Keratinocyte (primary cell): ENCODE results near the gene POP4.

Experiments
- CTCF ChIP-seq, 3 experiments: IDR thresholded peaks in 1 of 3; conservative IDR thresholded peaks in 1 of 3; optimal IDR thresholded peaks in 1 of 3; 2 replicates in 2 of 3; 3 replicates in 1 of 3; pipeline versions ENCODE3 to v1.5.1; 2011; ENCODE audit warnings: low read length in 3 of 3, mild to moderate bottlenecking in 3 of 3, moderate library complexity in 2 of 3, control low read depth in 1 of 3, inconsistent platforms in 1 of 3; ENCODE audit not compliant: insufficient read depth in 2 of 3; ENCODE audit errors: extremely low read depth in 1 of 3
- EZH2 ChIP-seq: IDR thresholded peaks from one replicate; pipeline ENCODE4 v1.6.1; 2012; ENCODE audit warnings: inconsistent platforms, mild to moderate bottlenecking, low read length, moderate library complexity

- no peak for TF ChIP-seq CTCF (optimal IDR thresholded peaks at IDR 0.05 in 1 of 3, IDR thresholded peaks at IDR 0.05 in 1 of 3, conservative IDR thresholded peaks at IDR 0.05 in 1 of 3; ENCODE audit: extremely low read depth in 1 of 3, insufficient read depth in 2 of 3, low read length in 3 of 3)
- no peak for TF ChIP-seq EZH2
Observed at GRCh38 chr19:29596080-29596727, 9.9 kb upstream of the POP4 start.
